Astrocyte of the spinal cord (primary cell): ENCODE results near the gene VWA5B2.
A peak's percentile ranks its signal among the peaks of the same experiment; 100 is the strongest.
"Not testable (repeated sequence)": the region's sequence is repeated elsewhere in the genome, so short reads cannot be mapped to it uniquely, and the experiment has no call there.

Source experiments
- DNase-seq: peaks from one replicate; pipeline ENCODE4 v3.0.0; 2011; ENCODE audit warnings: low read depth, low spot score
- H3K4me3 ChIP-seq: 2 replicates; pipeline ENCODE4 v1.5.1; 2011; ENCODE audit warnings: low read depth, mild to moderate bottlenecking, low read length, moderate library complexity
- in situ Hi-C: cut with HindIII; loops from 2 replicates; pipeline ENCODE4 v1.10.0; 2017; ENCODE audit warnings: low sequenced_read_pairs
- TF ChIP-seq, protein P1 (sequence below): IDR thresholded peaks from 2 replicates; pipeline ENCODE4 v1.5.1; 2012; ENCODE audit warnings: low read depth, mild to moderate bottlenecking, low read length, inconsistent platforms

The VWA5B2 gene

DNA sequence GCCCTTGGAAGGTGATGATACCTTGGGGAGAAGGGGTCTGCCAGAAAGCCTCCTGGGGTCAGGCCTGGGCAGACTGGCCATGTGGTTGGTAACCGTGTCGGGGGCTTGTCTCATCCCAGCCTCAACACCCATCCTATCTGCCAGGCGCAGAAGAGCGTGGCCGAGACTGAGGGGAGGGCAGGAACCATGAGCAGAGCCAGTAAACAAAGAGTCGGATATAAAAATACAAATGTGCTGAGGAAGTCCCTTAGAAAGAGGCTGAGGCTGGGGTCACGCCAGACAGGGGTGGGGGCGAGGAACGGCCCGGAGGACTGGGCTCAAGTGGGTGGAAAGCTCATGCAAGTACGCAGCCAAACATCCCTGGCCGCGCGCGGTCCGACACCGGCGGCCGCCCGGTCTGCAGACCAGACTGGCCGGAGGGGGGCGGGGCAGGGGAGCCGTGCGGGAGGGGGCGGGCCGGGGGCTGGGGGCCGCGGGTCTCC lies 30.1 kb downstream of the VWA5B2 start:
- TF ChIP-seq, protein P1, sequence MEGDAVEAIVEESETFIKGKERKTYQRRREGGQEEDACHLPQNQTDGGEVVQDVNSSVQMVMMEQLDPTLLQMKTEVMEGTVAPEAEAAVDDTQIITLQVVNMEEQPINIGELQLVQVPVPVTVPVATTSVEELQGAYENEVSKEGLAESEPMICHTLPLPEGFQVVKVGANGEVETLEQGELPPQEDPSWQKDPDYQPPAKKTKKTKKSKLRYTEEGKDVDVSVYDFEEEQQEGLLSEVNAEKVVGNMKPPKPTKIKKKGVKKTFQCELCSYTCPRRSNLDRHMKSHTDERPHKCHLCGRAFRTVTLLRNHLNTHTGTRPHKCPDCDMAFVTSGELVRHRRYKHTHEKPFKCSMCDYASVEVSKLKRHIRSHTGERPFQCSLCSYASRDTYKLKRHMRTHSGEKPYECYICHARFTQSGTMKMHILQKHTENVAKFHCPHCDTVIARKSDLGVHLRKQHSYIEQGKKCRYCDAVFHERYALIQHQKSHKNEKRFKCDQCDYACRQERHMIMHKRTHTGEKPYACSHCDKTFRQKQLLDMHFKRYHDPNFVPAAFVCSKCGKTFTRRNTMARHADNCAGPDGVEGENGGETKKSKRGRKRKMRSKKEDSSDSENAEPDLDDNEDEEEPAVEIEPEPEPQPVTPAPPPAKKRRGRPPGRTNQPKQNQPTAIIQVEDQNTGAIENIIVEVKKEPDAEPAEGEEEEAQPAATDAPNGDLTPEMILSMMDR: no peak
- in situ Hi-C loops: no loop called here
- no peak overlapping the region for H3K4me3 ChIP-seq
- no peak for DNase-seq

DNA sequence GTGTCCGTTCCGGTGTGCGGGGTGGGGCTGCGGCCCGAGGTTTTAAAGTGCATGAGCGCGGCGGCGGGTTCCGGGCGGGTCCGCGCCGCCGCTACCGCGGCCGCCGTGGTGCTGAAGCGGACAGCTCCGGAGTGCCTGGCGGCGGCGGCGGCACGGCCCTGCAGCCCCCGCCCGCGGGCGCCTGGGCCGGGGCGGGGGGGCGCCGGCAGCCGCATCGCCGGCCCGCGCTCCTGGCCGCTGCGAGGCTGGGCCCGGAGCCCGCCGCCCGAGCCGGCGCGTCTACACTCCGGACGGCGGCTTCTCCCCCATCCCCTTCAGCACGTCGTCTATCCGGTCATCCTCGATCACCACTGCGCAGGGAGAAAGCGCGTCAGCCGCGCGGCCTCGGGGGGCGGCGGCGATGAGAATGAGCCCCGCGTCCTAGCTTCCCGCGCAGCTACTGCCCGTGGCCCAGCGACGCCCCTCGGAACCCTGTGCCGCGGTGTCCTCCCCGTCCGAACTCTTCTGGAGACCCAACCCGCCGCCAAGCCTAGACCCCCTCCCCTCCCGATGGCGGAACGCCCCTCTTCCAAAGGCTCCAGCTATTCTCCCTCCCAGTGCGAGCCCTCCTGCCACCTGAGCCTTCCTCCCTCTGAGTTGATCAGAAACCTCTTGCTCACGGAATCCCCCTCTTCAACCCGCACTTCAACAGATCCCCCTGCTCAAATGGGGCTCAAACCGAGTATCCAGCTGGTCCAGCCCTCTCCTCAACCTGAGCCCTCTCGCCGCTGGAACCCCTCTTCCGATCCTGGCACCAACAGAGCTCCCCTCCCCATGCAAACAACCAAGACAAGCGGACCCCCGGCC lies 30.7 kb downstream of the VWA5B2 start:
- TF ChIP-seq, protein P1: no peak
- in situ Hi-C loops: no loop called here
- peak overlapping the region; percentile 10 for H3K4me3 ChIP-seq
- no peak for DNase-seq

DNA sequence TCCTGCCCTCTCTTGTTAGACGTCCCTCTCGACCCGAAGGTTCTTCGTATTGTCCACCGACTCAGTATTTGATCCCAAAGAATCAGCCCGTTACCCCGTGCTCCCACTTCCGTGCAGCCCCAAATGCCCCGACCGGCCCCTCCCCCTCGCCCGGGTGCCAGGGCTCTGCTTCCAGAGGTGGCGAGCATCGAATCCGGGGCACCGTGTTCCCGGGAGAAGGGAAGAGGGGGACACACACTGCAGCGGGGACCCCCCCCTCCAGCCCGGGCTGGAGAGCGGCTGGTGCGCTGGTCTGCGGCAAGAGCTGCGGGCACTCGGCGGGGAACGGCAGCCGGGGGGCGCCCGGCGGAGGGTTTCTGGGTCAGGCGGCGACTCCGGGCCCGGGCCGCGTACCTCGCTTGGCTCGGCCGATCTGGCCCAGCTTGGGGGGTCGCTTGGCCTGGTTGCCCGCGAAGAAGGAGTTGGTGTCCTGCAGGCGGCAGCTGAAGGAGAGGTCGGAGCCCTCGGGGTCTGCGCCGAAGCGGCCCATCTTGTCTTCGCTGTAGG lies 31.4 kb downstream of the VWA5B2 start:
- in situ Hi-C loops: no loop called here
- no peak for DNase-seq
- TF ChIP-seq, protein P1: no peak
- peak overlapping the region; percentile 32 for H3K4me3 ChIP-seq

DNA sequence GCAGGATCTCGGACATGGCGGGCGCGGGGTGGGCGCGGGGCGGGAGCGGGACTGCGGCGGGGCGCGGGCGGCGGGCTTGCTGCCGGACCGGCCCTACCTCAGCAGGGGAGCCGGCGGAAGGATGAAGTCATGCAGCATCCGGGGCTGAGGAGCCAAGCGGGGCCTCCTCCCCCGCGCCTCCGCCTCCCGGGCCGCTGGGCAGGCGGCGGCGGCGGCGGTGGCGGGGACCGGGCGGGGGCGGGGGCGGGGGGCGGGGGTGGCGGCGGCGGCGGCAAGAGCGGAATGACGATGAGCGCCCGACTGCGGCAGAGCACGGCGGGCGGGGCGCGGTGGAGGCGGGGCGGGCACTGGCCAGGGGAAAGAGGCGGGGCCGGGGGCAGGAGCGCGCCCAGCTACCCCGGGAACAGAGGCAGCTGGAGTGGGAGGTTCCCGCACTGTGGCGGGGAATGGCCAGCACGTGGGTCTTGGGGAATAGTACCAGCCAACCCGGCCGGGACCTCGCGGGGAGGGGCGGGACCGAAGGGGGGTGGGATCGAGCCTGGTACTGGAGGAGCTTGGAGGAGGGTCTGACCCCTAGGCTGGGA lies 32.0 kb downstream of the VWA5B2 start, which contains the start of gene CAMK2N2:
TSS of gene CAMK2N2 (minus strand) at position 284 of the 584 bp plus-strand sequence. CDS start at position 16, 268 bp downstream.
- DNase-seq: peak; percentile 21

DNA sequence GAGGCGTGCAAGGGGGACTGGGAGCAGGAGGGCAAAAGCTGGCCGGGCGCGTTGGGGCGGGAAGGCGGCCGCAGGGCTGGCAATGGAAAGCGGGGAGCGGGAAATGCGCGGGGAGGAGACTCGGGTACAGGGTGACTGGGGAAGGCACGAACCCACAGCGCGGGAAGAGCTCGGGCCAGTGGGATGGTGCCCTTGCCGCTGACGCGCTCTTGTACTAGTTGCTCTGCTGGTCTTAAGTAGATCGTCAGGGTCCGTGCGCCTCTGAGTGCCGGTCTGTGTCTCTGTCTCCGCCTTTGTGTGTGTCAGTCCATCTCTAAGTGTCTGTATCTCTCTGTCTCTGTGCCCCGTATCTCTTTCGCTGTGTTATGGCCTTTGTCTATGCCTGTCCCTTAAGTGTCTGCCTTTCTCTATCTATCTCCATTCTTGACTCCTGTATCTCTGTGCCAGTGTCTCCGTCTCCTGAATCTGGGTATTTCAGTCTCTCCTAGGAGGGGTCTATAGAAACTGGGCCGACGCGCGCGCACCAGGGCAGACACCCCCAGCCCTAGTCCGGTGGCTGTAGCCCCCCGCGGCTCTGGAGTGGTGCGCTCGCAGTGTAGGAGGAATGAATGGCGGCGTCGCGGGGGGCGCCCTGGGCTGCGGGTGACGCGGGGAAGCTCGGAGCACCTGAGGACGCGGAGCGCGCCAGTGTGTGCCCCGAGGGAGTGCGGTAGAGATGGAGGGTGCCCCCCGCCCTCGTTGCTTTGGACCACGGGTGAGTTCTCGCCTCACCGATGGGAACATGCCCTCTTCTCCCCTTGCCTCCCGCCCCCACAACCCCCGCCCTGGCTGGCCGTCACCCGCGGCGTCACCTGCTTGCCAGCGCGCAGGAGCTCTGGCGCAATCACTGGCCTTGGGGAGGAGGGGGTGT lies 32.7 kb downstream of the VWA5B2 start:
- H3K4me3 ChIP-seq: peak overlapping the region; percentile 48
- TF ChIP-seq, protein P1: no peak
- peak; percentile 22 for DNase-seq
- in situ Hi-C loops: no loop called here

More for the DNA sequence above, 32.0 kb downstream of the VWA5B2 start, which contains the start of gene CAMK2N2:
- H3K4me3 ChIP-seq: peak within 1 kb of the TSS; percentile 48
- in situ Hi-C loops: no loop called here
- TF ChIP-seq, protein P1: no peak

DNA sequence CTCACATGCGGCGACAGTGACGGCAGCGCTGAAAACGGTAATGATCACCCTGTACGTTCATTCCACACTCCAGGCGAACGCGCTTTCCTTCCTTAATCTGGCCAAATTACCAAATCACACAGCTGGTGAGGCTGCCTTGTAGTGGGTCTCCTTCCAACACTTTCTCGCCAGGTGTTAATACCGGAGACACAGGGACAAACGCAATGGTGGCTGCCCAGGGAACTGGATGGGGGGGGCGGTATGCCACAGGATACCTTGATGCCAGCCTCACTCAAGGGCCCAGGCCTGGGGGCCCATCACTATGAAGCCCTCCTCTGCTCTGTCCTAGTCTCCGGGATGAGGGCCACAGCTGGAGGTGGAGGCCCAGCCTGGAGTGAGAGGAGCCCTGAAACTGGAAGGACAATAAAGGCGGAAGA lies 33.4 kb downstream of the VWA5B2 start:
- DNase-seq: no peak
- H3K4me3 ChIP-seq: no peak overlapping the region
- in situ Hi-C loops: no loop called here
- TF ChIP-seq, protein P1: no peak

DNA sequence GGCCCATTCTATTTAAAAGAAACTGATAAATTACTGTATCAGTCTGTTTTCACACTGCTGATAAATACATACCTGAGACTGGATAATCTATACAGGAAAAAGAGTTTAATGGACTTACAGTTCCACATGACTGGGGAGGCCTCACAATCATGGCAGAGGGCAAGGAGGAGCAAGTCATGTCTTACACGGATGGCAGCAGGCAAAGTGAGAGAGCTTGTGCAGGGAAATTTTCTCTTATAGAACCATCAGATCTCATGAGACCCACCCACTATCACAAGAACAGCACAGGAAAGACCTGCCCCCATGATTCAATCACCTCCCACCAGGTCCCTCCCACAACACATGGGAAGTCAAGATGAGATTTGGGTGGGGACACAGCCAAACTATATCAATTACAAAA lies 37.9 kb downstream of the VWA5B2 start:
- DNase-seq, in situ Hi-C loops: not testable (repeated sequence)

More for the DNA sequence above, 37.9 kb downstream of the VWA5B2 start:
- H3K4me3 ChIP-seq: not testable (repeated sequence)
